GM12878 (cell line): ENCODE measurements around the gene TMEM14A. TPM values are rescaled to one million over a fixed set of nuclear protein-coding genes. Genes with fewer than 3 reads are reported as not detected.
"Not testable (repeated sequence)": the region's sequence is repeated elsewhere in the genome, so short reads cannot be mapped to it uniquely, and the experiment has no call there.

Experiments used
- ATAC-seq: fragments of 200-7000 bp; cut with Tn5 transposase; 3 replicates; pipeline ENCODE4 v1.9.1; 2020; ENCODE audit warnings: mild to moderate bottlenecking, moderate library complexity
- BruUV-seq: library from RNA; stranded (reverse); fragments of 400-500 nt; replicated peaks from 2 replicates; lab custom pipeline; 2021; lab: Mats Ljungman, UMichigan
- CTCF ChIA-PET: fragments of 300-600 bp; sonication (Branson Sonifier 250); formaldehyde crosslinking; extraction: SDS; loops from one replicate; lab custom pipeline; 2021; ENCODE audit warnings: inconsistent platforms; lab: Yijun Ruan, JAX
- POLR2A ChIA-PET: fragments of 350-600 bp; formaldehyde crosslinking; extraction: SDS; loops from one replicate; lab custom pipeline; 2021; ENCODE audit warnings: inconsistent platforms; lab: Charles Lee
- RAD21 ChIA-PET: fragments of 300-600 bp; sonication (Branson Sonifier 250); formaldehyde crosslinking; loops from one replicate; lab custom pipeline; 2023; ENCODE audit warnings: antibody characterized with exemption; ENCODE audit not compliant: unreplicated experiment; lab: Charles Lee
- SMC1A ChIA-PET: fragments of 300-600 bp; sonication (Branson Sonifier 250); formaldehyde crosslinking; loops from one replicate; lab custom pipeline; 2023; ENCODE audit not compliant: unreplicated experiment, uncharacterized antibody; lab: Charles Lee
- DNase-seq: peaks from one replicate; pipeline ENCODE4 v3.0.0-alpha.2; 2011; ENCODE audit warnings: low read depth, low spot score
- FAIRE-seq: peaks from 3 replicates; lab custom pipeline; 2011; peaks lifted over from hg19 to GRCh38; lab: Jason Lieb, UNC
- H2AFZ ChIP-seq: 2 replicates; pipeline ENCODE4 v1.6.0; 2011; ENCODE audit warnings: low read depth, low read length, control low read depth; ENCODE audit not compliant: control insufficient read depth
- H3K27ac ChIP-seq: 2 replicates; pipeline ENCODE4 v1.5.1; 2011; ENCODE audit warnings: control low read depth; ENCODE audit not compliant: control insufficient read depth, insufficient read depth
- H3K27me3 ChIP-seq, 2 experiments: replicated peaks in 1 of 2; 2 replicates each; pipeline versions ENCODE4 v1.6.0 to v1.6.1; 2011; ENCODE audit warnings: low read length in 1 of 2; ENCODE audit not compliant: control insufficient read depth in 2 of 2, insufficient read depth in 2 of 2
- H3K36me3 ChIP-seq, 2 experiments: 2 replicates each; pipeline ENCODE4 v1.5.1; 2011; ENCODE audit warnings: low read length in 1 of 2; ENCODE audit not compliant: control insufficient read depth in 2 of 2, insufficient read depth in 2 of 2
- H3K4me1 ChIP-seq: 2 replicates; pipeline ENCODE4 v1.6.1; 2011; ENCODE audit warnings: mild to moderate bottlenecking, low read length, moderate library complexity, mixed read lengths; ENCODE audit not compliant: control insufficient read depth, insufficient read depth
- H3K4me2 ChIP-seq: 2 replicates; pipeline ENCODE4 v1.6.0; 2011; ENCODE audit warnings: control low read depth; ENCODE audit not compliant: control insufficient read depth, insufficient read depth
- H3K4me3 ChIP-seq: fragments of 200-600 bp; sonication (generic); 2 replicates; pipeline ENCODE4 v1.5.1; 2016
- H3K79me2 ChIP-seq: 2 replicates; pipeline ENCODE4 v1.6.0; 2011; ENCODE audit warnings: low read length; ENCODE audit not compliant: control insufficient read depth, insufficient read depth
- H3K9ac ChIP-seq: 2 replicates; pipeline ENCODE4 v1.8.0; 2011; ENCODE audit warnings: low read length, control low read depth, mixed read lengths; ENCODE audit not compliant: control insufficient read depth, insufficient read depth
- H3K9me3 ChIP-seq: replicated peaks from 3 replicates; pipeline ENCODE4 v1.5.1; 2011; ENCODE audit warnings: mild to moderate bottlenecking, low read length; ENCODE audit not compliant: control insufficient read depth, insufficient read depth
- H4K20me1 ChIP-seq: 2 replicates; pipeline ENCODE4 v1.6.0; 2011; ENCODE audit not compliant: control insufficient read depth, insufficient read depth
- BHLHE40 ChIP-seq, 2 experiments: fragments of 450-650 bp in 1 of 2; IDR thresholded peaks; 2 replicates each; pipeline ENCODE4 v1.6.1; 2011 to 2017; ENCODE audit warnings: low read depth in 2 of 2, borderline replicate concordance in 1 of 2, improper control_type of control experiment in 1 of 2, low read length in 1 of 2, mild to moderate bottlenecking in 1 of 2
- MEF2B ChIP-seq: fragments of 450-650 bp; IDR thresholded peaks from 2 replicates; pipeline ENCODE4 v1.6.1; 2018; ENCODE audit warnings: mild to moderate bottlenecking, moderate library complexity; ENCODE audit not compliant: partially characterized antibody, poor library complexity, severe bottlenecking
- NRF1 ChIP-seq: conservative IDR thresholded peaks from 2 replicates; pipeline ENCODE4 v1.6.1; 2011; ENCODE audit warnings: mild to moderate bottlenecking, low read depth, low read length, improper control_type of control experiment
- WGBS: methylation state at CpG from one replicate; pipeline ENCODE4 v1.1.6; 2016; ENCODE audit warnings: low lambda C conversion rate; ENCODE audit not compliant: insufficient replicate concordance, insufficient coverage; ENCODE audit errors: missing lambda C conversion rate; 5-methylcytosine and 5-hydroxymethylcytosine counted together
- in situ Hi-C: fragments of 300-500 bp; cut with MboI; formaldehyde crosslinking; loops from 9 replicates; pipeline ENCODE4 v1.14.3; 2018; ENCODE audit warnings: mixed read lengths
- intact Hi-C: fragments of 100-400 bp; cut with micrococcal nuclease; formaldehyde crosslinking; loops from one replicate; pipeline ENCODE4 v1.14.2; 2022; ENCODE audit not compliant: unreplicated experiment
- polyA plus RNA-seq, 11 experiments: library from polyadenylated mRNA; depleted of rRNA in 4 of 11; unstranded in 6 of 11; stranded (reverse) in 5 of 11; fragments of >200 nt; fragmentation: Nextera tagmentation in 4 of 11; fragmentation: Illumina TruSeq in 1 of 11; extraction: Ambion mirVana in 4 of 11; extraction: Trizol in 1 of 11; gene quantifications; 1 replicate in 1 of 11; 2 replicates in 10 of 11; pipeline versions ENCODE4 v1.2.1 to v1.2.3, GENCODE V29; 2011 to 2016; ENCODE audit warnings: inconsistent platforms in 2 of 11, missing spikeins in 2 of 11, low read depth in 1 of 11
- total RNA-seq, 4 experiments: library from RNA; depleted of rRNA in 3 of 4; stranded (reverse); fragments of >200 nt in 3 of 4; fragmentation: Illumina TruSeq in 1 of 4; extraction: Trizol in 1 of 4; gene quantifications; 2 replicates each; pipeline versions ENCODE4 v1.2.1 to v1.2.3, GENCODE V29; 2013 to 2021
- TF ChIP-seq, protein P1 (sequence below): IDR thresholded peaks from 2 replicates; pipeline ENCODE4 v1.6.1; 2012; ENCODE audit warnings: low read depth, low read length, improper control_type of control experiment
- TF ChIP-seq, protein P2 (sequence below): fragments of 450-650 bp; IDR thresholded peaks from 2 replicates; pipeline ENCODE4 v1.6.1; 2017; ENCODE audit warnings: mild to moderate bottlenecking
- TF ChIP-seq, protein P3 (sequence below): IDR thresholded peaks from 2 replicates; pipeline ENCODE4 v1.6.1; 2012; ENCODE audit warnings: low read depth, low read length, improper control_type of control experiment

Gene TMEM14A
- total and polyA plus RNA-seq, 10 of the 15 experiments (the other 5 are each of a cell fraction or from before 2014, with no cell fraction given): 15.6 to 143 (median 33.1) TPM

DNA sequence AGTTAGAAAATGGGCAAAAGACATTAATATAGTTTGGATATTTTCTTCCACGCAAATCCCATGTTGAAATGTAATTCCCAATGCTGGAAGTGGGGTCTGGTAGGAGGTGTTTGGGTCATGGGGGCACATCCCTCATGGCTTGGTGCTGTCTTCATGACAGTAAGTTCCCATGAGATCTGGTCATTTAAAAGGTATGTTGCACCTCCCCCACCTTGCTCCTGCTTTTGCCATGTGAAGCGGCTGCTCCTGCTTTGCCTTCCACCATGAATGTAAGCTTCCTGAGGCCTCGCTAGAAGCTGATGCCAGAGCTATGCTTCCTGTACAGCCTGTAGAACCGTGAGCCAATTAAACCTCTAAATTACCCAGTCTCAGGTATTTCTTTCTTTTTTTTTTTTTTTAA lies 16.3 kb upstream of the TMEM14A start (continued):
- TF ChIP-seq BHLHE40 (IDR thresholded peaks at IDR 0.05; ENCODE audit: borderline replicate concordance in 1 of 2, low read depth in 2 of 2, low read length in 1 of 2): no peak

DNA sequence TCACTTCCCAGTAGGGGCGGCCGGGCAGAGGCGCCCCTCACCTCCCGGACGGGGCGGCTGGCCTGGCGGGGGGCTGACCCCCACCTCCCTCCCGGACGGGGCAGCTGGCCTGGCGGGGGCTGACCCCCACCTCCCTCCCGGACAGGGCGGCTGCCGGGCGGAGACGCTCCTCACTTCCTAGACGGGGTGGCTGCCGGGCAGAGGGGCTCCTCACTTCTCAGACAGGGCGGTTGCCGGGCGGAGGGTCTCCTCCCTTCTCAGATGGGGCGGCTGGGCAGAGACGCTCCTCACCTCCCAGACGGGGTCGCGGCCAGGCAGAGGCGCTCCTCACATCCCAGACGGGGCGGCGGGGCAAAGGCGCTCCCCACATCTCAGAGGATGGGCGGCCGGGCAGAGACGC lies 15.0 kb upstream of the TMEM14A start:
- CTCF ChIA-PET: not testable (repeated sequence)

DNA sequence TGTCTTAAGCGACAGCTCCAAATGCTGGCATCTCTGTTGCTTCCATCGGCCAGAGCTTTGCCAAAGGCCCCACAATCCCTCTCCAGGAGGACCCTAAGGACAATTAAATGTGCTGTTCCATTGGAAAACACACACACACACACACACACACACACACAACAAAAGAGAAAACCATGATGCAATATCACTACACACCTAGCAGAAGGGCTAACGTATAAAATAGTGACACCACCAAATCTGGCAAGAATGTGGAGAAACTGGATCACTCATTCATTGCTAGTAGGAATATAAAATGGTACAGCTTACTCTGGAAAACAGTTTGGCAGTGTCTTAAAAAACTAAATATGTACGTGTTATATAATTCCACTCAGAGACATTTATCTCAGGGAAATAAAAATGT lies 13.0 kb upstream of the TMEM14A start:
- Histone ChIP-seq H3K4me2 (no peak overlapping the region), H3K27ac (no peak overlapping the region), H2AFZ (no peak overlapping the region), H4K20me1 (no peaks in the 10 kb centered on the region), H3K36me3 (no peaks in the 10 kb centered on the region), H3K79me2 (no peaks in the 10 kb centered on the region), H3K4me3 (no peak overlapping the region), H3K4me1 (peaks cover 3% of the 10 kb centered on the region), H3K27me3 (no peaks in the 10 kb centered on the region), H3K9me3 (no peaks in the 10 kb centered on the region), H3K9ac (no peak overlapping the region)
- ATAC-seq (no peak), FAIRE-seq (no peak), DNase-seq (no peak)
- in situ Hi-C loops: no loop called here
- RAD21 ChIA-PET: interaction anchor here (1.0 to 1.5 kb wide), 2 partner anchors 8 to 243 kb away, joined by 3 to 4 read pairs; no protein-coding TSS in a partner anchor
- intact Hi-C loops: no loop called here
- CTCF ChIA-PET: interaction anchor here (0.7 to 0.9 kb wide), 2 partner anchors 15 to 16 kb away, joined by 3 read pairs; no protein-coding TSS in a partner anchor
- POLR2A ChIA-PET: interaction anchor here (1.0 kb wide), 1 partner anchor 52 kb away, joined by 3 read pairs; no protein-coding TSS in a partner anchor
- no TSS peak for BruUV-seq
- SMC1A ChIA-PET: interaction anchor here (1.0 to 1.6 kb wide), 2 partner anchors 240 to 242 kb away, joined by 3 to 7 read pairs; no protein-coding TSS in a partner anchor
- 60% methylated on average over 4 of the region's 4 CpGs for WGBS
- TF ChIP-seq, protein P1, sequence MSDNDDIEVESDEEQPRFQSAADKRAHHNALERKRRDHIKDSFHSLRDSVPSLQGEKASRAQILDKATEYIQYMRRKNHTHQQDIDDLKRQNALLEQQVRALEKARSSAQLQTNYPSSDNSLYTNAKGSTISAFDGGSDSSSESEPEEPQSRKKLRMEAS: no peak
- TF ChIP-seq MEF2B (no peak), NRF1 (no peak)
- TF ChIP-seq, protein P2, sequence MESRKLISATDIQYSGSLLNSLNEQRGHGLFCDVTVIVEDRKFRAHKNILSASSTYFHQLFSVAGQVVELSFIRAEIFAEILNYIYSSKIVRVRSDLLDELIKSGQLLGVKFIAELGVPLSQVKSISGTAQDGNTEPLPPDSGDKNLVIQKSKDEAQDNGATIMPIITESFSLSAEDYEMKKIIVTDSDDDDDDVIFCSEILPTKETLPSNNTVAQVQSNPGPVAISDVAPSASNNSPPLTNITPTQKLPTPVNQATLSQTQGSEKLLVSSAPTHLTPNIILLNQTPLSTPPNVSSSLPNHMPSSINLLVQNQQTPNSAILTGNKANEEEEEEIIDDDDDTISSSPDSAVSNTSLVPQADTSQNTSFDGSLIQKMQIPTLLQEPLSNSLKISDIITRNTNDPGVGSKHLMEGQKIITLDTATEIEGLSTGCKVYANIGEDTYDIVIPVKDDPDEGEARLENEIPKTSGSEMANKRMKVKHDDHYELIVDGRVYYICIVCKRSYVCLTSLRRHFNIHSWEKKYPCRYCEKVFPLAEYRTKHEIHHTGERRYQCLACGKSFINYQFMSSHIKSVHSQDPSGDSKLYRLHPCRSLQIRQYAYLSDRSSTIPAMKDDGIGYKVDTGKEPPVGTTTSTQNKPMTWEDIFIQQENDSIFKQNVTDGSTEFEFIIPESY: no peak
- TF ChIP-seq, protein P3, sequence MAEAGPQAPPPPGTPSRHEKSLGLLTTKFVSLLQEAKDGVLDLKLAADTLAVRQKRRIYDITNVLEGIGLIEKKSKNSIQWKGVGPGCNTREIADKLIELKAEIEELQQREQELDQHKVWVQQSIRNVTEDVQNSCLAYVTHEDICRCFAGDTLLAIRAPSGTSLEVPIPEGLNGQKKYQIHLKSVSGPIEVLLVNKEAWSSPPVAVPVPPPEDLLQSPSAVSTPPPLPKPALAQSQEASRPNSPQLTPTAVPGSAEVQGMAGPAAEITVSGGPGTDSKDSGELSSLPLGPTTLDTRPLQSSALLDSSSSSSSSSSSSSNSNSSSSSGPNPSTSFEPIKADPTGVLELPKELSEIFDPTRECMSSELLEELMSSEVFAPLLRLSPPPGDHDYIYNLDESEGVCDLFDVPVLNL: no peak

More for the DNA sequence above, 15.0 kb upstream of the TMEM14A start:
- H2AFZ ChIP-seq, H3K4me2 ChIP-seq, RAD21 ChIA-PET, DNase-seq, H3K9ac ChIP-seq, in situ Hi-C loops, BruUV-seq, H3K27ac ChIP-seq, SMC1A ChIA-PET, ATAC-seq, POLR2A ChIA-PET, FAIRE-seq, intact Hi-C loops, H3K79me2 ChIP-seq, H4K20me1 ChIP-seq, H3K27me3 ChIP-seq, H3K36me3 ChIP-seq, H3K4me3 ChIP-seq, H3K9me3 ChIP-seq, H3K4me1 ChIP-seq: not testable (repeated sequence)
- 20% methylated on average over 1 of the region's 33 CpGs for WGBS
